IPS DF 4.7 (cell line): ENCODE data around the gene CTAG1A.
"Not testable (repeated sequence)": the region's sequence is repeated elsewhere in the genome, so short reads cannot be mapped to it uniquely, and the experiment has no call there.

ENCODE experiments used
- DNase-seq: peaks from one replicate; pipeline ENCODE4 v3.0.0-alpha.2; 2013; ENCODE audit warnings: low spot score; ENCODE audit errors: extremely low read depth

Gene CTAG1A

GRCh38 chrX:154611146-154611545 is 26.2 kb downstream of the CTAG1A start:
- DNase-seq, result not testable (repeated sequence)

- not testable (repeated sequence) for DNase-seq
These were observed 28.7 kb downstream of the CTAG1A start for GRCh38 chrX:154613586-154613985.

DNA sequence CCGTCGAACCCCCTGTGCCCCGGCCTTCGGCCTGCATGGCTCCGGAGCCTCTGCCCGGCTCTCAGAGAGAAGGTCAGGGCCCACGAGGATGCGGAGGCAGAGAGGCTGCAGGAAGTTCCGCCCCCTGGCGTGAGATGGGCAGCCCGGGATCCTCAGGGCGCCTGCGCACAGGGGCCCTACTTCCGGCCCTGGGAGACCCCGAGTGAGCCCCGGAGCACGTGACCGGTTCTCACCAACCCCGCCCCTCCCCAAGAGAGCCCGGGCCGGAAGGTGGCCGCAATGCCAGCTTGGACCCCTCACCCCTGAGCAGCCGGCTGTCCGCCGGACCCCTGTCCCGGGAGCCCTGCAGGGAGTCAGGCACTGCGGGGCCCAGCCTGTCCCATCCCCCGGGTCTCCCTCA is 34.2 kb downstream of the CTAG1A start, which contains the start of gene CTAG1B:
CTAG1B (minus strand) TSS at position 101 of the 400 bp plus-strand sequence; CDS start at position 37, 64 bp downstream.
- DNase-seq, result not testable (repeated sequence)

GRCh38 chrX:154620767-154621414 is 36.0 kb downstream of the CTAG1A start:
- DNase-seq, result not testable (repeated sequence)

DNA sequence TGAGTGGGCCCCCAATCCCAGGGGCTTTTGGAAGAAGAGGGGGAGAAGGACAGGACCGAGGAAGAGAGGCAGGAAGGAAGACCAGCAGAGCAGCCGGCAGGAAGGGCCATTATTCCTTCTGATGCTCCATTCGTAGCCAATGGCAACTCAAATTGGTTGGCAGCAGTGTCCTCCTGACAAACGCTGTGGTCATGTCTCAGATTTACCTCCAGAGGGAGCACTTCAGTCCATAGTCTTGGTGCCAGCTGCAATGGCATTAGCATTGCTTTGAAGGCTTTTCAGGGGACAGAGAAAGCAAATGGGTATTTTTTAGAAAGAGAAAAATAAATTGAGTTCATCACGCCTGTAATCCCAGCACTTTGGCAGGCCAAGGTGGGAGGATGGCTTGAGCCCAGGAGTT is 44.0 kb downstream of the CTAG1A start:
- not testable (repeated sequence) for DNase-seq

DNA sequence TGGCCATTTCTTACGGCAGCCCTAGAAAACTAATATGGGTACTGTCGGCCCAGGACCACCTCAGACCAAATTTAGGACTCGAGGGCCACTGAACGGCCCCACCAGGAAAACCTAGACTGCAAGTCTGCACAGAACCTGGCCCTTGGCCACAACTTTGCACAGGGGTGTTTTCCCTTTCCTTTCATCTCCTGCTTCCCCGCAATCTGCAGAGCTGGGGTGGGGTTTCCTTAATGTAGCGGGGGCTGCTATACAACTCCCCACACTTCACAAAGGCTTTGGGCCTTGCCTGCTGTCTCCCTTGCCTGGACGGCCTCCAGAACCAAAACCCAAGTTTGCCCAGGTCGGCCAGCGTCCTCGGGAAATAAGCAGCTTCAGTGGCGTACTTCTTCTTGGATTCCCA is 46.0 kb downstream of the CTAG1A start:
- DNase-seq, result not testable (repeated sequence)

GRCh38 chrX:154633661-154634060 is 48.7 kb downstream of the CTAG1A start:
- not testable (repeated sequence) for DNase-seq
